ENCODE measurements around the gene HELT. TPM values are rescaled to one million over a fixed set of nuclear protein-coding genes. Genes with fewer than 3 reads are reported as not detected.
A peak's percentile ranks its signal among the peaks of the same experiment; 100 is the strongest.

The HELT gene
- total RNA-seq, 2 donors from 2014 or later = not detected

DNA sequence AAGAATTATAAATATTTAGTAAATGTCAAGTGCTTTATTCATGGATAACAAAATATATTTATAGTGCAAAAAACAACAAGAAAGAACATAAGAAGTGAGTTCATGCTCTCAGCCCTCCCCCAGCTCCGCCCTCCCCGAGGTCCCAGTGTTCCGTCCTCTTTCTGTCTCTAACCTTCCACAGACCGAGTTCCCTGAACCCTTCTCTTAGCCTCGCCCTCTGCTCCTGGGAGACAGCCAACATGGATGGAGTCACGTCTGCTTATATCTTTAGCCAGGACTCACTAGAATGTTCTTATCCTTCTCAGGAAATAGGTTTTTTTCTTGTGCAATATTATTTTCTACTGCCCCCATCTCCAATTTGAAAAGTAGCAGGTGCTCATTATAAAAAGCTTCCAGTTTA is 40.1 kb upstream of the HELT start:
- no peaks in the 10 kb centered on the region for H3K27me3 ChIP-seq

DNA sequence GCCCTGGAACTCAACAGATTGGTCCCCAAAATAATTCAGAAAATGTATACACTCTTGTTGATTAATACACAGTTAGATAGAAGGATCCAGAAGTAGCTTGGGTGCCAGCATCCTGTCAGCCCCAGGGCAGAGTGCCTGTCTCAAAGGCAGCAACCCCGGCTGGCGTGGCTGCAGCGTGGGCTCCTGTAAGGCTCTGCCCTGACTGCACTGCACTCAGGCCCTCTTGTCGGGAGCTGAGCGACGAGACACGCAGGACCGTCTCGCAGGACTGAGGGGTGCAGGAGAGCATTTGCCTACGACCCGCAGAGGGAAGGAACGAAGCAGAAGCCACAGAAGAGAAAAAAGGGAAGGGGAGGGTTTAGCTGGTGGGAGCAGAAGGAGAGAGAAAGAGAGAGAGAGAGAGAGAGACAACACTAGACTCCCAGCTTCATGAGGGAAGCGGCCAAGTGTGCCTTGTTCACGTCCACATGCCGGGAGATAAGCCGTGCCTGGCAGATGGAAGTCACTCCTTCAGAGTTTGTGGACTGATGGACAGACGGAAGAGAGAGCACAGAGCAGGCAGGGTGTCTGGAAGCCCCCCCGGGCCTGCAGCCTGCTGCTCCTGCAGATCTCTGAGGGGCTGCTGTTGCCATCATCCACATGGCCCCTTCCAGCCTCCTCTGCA is 38.7 kb upstream of the HELT start:
- Histone ChIP-seq H3K9ac (ENCODE audit: low read depth in 2 of 2, low read length in 2 of 2) (no peak overlapping the region), H3K9me3 (no peaks in the 10 kb centered on the region), H3K36me3 (no peaks in the 10 kb centered on the region), H3K4me3 (no peak overlapping the region), H3K27me3 (no peaks in the 10 kb centered on the region), H3K4me1 (no peaks in the 10 kb centered on the region), H3K27ac (no peak overlapping the region)
- no peak for DNase-seq
- TF ChIP-seq, protein P1, sequence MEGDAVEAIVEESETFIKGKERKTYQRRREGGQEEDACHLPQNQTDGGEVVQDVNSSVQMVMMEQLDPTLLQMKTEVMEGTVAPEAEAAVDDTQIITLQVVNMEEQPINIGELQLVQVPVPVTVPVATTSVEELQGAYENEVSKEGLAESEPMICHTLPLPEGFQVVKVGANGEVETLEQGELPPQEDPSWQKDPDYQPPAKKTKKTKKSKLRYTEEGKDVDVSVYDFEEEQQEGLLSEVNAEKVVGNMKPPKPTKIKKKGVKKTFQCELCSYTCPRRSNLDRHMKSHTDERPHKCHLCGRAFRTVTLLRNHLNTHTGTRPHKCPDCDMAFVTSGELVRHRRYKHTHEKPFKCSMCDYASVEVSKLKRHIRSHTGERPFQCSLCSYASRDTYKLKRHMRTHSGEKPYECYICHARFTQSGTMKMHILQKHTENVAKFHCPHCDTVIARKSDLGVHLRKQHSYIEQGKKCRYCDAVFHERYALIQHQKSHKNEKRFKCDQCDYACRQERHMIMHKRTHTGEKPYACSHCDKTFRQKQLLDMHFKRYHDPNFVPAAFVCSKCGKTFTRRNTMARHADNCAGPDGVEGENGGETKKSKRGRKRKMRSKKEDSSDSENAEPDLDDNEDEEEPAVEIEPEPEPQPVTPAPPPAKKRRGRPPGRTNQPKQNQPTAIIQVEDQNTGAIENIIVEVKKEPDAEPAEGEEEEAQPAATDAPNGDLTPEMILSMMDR (IDR thresholded peaks at IDR 0.05) = no peak
- intact Hi-C loops (cut with DNase I) = no loop called here

More for the DNA sequence above, 40.1 kb upstream of the HELT start:
- Histone ChIP-seq H3K9me3 (no peaks in the 10 kb centered on the region), H3K27ac (no peak overlapping the region), H3K9ac (ENCODE audit: low read depth in 2 of 2, low read length in 2 of 2) (no peak overlapping the region), H3K36me3 (no peaks in the 10 kb centered on the region), H3K4me3 (no peak overlapping the region), H3K4me1 (no peaks in the 10 kb centered on the region)
- peak; percentile 48 for DNase-seq
- TF ChIP-seq, protein P1 (IDR thresholded peaks at IDR 0.05) = no peak
- intact Hi-C loops (cut with DNase I) = no loop called here

DNA sequence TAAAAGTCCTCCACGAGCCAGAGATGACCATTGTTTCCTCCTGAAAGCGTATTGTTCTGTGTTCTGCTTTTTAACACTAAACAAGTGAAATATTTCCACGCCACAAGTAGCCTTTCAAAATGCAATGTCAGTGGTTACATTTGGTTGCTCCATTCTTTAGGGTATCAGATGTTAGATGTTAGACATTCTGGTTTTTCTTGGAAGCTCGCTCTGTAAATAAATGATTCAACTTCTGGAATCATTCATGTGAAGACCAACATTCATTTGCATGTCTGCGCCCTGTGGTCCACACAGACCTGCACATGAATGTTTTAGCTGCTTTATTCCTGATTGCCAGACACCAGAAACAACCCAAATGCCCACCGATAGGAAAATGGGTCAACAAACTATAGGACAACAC is 38.0 kb upstream of the HELT start:
- no peak overlapping the region for H3K9ac ChIP-seq (ENCODE audit: low read depth in 2 of 2, low read length in 2 of 2)
- no peak overlapping the region for H3K27ac ChIP-seq
- no peaks in the 10 kb centered on the region for H3K36me3 ChIP-seq
- intact Hi-C loops (cut with DNase I) = no loop called here
- H3K9me3 ChIP-seq = no peaks in the 10 kb centered on the region
- no peak for DNase-seq
- H3K27me3 ChIP-seq = no peaks in the 10 kb centered on the region
- no peaks in the 10 kb centered on the region for H3K4me1 ChIP-seq
- TF ChIP-seq, protein P1 (IDR thresholded peaks at IDR 0.05) = no peak
- no peak overlapping the region for H3K4me3 ChIP-seq

DNA sequence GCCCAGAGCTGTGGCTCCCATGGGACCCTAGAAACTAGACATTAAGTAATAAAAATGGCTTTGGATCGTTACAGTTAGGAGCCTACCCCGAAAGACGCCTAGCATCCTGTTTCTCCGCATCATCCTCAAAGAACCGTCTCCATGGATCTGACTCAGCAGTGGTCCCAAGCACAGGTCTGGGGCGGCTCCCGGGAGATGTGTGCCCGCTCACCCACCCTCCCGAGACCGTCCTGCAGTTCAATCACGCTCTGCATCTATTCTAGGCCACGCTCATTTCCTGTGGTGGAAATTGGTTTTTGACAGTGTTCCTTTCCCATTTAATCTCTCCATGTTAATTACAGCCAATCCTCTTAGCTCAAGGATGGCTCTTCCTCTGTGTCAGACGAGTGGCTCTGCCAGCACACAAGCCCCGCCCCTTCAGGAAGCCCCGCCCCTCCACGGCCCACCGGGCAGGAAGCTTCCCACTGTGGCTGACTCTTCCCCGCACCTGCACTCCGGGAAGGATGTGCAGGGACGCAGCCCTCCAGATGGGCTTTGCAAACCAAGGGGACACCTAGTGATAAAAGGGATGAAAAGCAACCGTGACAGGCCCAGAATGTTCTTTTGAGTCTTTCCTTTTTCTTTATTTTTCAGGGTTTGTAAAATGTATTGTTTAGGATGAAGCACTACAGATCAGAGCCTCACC is 34.5 kb upstream of the HELT start:
- peak; percentile 61 for DNase-seq
- no peaks in the 10 kb centered on the region for H3K4me1 ChIP-seq

DNA sequence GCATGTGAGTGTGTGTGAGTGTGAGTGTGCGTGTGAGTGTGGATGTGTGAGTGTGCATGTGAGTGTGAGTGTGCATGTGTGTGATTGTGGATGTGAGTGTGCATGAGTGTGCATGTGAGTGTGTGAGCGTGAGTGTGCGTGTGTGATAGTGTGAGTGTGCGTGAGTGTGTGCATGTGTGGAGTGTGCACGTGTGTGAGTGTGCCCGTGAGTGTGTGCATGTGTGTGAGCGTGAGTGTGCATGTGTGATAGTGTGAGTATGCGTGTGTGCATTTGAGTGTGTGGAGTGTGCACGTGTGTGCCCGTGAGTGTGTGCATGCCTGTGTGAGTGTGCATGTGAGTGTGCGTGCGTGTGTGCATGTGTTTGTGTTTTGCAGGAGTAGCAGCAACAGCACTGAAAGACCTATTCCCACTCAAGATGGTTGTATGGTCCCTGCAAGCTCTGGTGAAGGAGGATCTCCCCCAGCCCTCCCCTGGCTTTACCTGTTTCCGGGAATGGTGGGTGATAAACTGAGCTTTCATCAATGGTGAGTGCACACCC is 30.7 kb upstream of the HELT start:
- no peak for DNase-seq
- no peak overlapping the region for H3K4me3 ChIP-seq
- H3K36me3 ChIP-seq = no peaks in the 10 kb centered on the region
- no peak overlapping the region for H3K27ac ChIP-seq
- no peaks in the 10 kb centered on the region for H3K9me3 ChIP-seq
- H3K27me3 ChIP-seq = no peaks in the 10 kb centered on the region
- no peak overlapping the region for H3K9ac ChIP-seq (ENCODE audit: low read depth in 2 of 2, low read length in 2 of 2)
- intact Hi-C loops (cut with DNase I) = loop anchor here (5.0 kb wide), 1 partner anchor 240 kb away; no protein-coding TSS in a partner anchor
- H3K4me1 ChIP-seq = no peaks in the 10 kb centered on the region
- TF ChIP-seq, protein P1 (IDR thresholded peaks at IDR 0.05) = no peak

More for the DNA sequence above, 34.5 kb upstream of the HELT start:
- Histone ChIP-seq H3K27me3 (no peaks in the 10 kb centered on the region), H3K4me3 (no peak overlapping the region), H3K9ac (ENCODE audit: low read depth in 2 of 2, low read length in 2 of 2) (no peak overlapping the region), H3K9me3 (no peaks in the 10 kb centered on the region), H3K36me3 (no peaks in the 10 kb centered on the region), H3K27ac (no peak overlapping the region)
- TF ChIP-seq, protein P1 (IDR thresholded peaks at IDR 0.05) = peak; percentile 28
- intact Hi-C loops (cut with DNase I) = no loop called here
